Karpas-422 (cell line): ENCODE data around the gene NT5E. TPM values are rescaled to one million over a fixed set of nuclear protein-coding genes. Genes with fewer than 3 reads are reported as not detected.

Source experiments
- DNase-seq: peaks from one replicate; pipeline ENCODE4 v3.0.0-alpha.2; 2015
- H2AFZ ChIP-seq: fragments of 200-600 bp; sonication (generic); 2 replicates; pipeline ENCODE4 v1.6.1; 2014; ENCODE audit warnings: antibody characterized with exemption, low read length, mixed read lengths
- H3K27ac ChIP-seq: fragments of 200-600 bp; sonication (generic); 2 replicates; pipeline ENCODE4 v1.5.1; 2014; ENCODE audit warnings: mild to moderate bottlenecking, low read length, moderate library complexity
- H3K27me3 ChIP-seq: fragments of 200-600 bp; sonication (generic); 2 replicates; pipeline ENCODE4 v1.6.1; 2014; ENCODE audit warnings: low read length, mixed read lengths
- H3K36me3 ChIP-seq: fragments of 200-600 bp; sonication (generic); 2 replicates; pipeline ENCODE4 v1.6.1; 2014; ENCODE audit warnings: low read length, mixed read lengths; ENCODE audit not compliant: insufficient read depth
- H3K4me1 ChIP-seq: fragments of 200-600 bp; sonication (generic); 2 replicates; pipeline ENCODE4 v1.6.1; 2014; ENCODE audit warnings: mild to moderate bottlenecking, low read length, mixed read lengths
- H3K4me2 ChIP-seq: fragments of 200-600 bp; sonication (generic); 2 replicates; pipeline ENCODE4 v1.6.1; 2014; ENCODE audit warnings: low read length, low read depth, mild to moderate bottlenecking; ENCODE audit not compliant: poor library complexity, severe bottlenecking
- H3K4me3 ChIP-seq: fragments of 200-600 bp; sonication (generic); 2 replicates; pipeline ENCODE4 v1.5.1; 2014; ENCODE audit warnings: mild to moderate bottlenecking, antibody characterized with exemption, low read length, mixed read lengths
- H3K79me2 ChIP-seq: fragments of 200-600 bp; sonication (generic); 2 replicates; pipeline ENCODE4 v1.6.1; 2014; ENCODE audit warnings: mild to moderate bottlenecking, low read length, mixed read lengths
- H3K9ac ChIP-seq: fragments of 200-600 bp; sonication (generic); 2 replicates; pipeline ENCODE4 v1.6.0; 2014; ENCODE audit warnings: low read length
- H3K9me2 ChIP-seq: fragments of 200-600 bp; sonication (generic), shearing (Covaris generic); replicated peaks from 2 replicates; pipeline ENCODE4 v1.6.0; 2014; ENCODE audit warnings: mild to moderate bottlenecking, low read length, moderate library complexity; ENCODE audit not compliant: insufficient read depth
- H3K9me3 ChIP-seq: fragments of 300-700, 200-600 bp; sonication (generic); 2 replicates; pipeline ENCODE4 v1.6.1; 2014; ENCODE audit warnings: low read length, mixed read lengths
- H4K20me1 ChIP-seq: fragments of 200-600 bp; sonication (generic); 2 replicates; pipeline ENCODE4 v1.6.1; 2014; ENCODE audit warnings: mild to moderate bottlenecking, antibody characterized with exemption, low read length, low read depth; ENCODE audit not compliant: insufficient read depth
- total RNA-seq: library from RNA; depleted of rRNA; stranded (reverse); fragments of >200 nt; shearing (Covaris generic); gene quantifications from 2 replicates; pipeline ENCODE4 v1.2.3, GENCODE V29; 2014; ENCODE audit warnings: low replicate concordance

Gene NT5E
- total RNA-seq, 1 experiment from 2014 or later, result not detected

DNA sequence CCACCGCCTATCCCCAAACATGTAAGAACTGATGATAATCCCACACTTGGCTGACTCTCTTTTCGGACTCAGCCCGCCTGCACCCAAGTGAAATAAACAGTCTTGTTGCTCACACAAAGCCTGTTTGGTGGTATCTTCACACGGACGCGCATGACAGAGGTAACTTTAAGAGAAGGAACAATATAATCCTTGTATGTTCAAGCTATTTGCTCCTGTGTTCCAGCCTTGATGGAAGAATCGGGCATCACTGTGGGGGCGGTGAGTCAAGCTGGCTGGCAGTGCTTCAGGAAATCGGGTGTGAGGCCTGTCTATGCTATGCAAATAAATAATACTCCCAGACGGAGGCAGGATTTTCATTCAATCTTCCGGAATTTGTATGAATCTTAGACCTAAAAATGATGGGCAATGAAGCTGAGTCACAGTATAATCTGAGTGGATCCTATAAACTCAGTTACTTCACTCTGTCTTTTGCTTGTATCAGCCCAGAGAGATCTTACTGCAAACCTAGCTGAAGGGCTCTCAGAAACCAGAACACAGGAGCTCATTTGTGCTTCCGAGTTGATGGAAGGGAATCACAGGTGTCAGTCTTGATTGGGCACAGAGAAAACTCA lies 45.2 kb upstream of the NT5E start:
- H3K27ac ChIP-seq, result no peak overlapping the region
- H3K27me3 ChIP-seq, result no peaks in the 10 kb centered on the region; the same call in 1 of the 2 replicates
- H2AFZ ChIP-seq, result no peak overlapping the region
- H3K4me3 ChIP-seq, result no peak overlapping the region
- no peaks in the 10 kb centered on the region for H3K79me2 ChIP-seq
- no peaks in the 10 kb centered on the region for H3K9me3 ChIP-seq
- H3K9ac ChIP-seq, result no peak overlapping the region
- no peaks in the 10 kb centered on the region for H4K20me1 ChIP-seq
- H3K9me2 ChIP-seq, result no peaks in the 10 kb centered on the region
- H3K4me1 ChIP-seq, result peaks cover 17% of the 10 kb centered on the region
- H3K4me2 ChIP-seq, result no peak overlapping the region
- DNase-seq, result no peak
- no peaks in the 10 kb centered on the region for H3K36me3 ChIP-seq

DNA sequence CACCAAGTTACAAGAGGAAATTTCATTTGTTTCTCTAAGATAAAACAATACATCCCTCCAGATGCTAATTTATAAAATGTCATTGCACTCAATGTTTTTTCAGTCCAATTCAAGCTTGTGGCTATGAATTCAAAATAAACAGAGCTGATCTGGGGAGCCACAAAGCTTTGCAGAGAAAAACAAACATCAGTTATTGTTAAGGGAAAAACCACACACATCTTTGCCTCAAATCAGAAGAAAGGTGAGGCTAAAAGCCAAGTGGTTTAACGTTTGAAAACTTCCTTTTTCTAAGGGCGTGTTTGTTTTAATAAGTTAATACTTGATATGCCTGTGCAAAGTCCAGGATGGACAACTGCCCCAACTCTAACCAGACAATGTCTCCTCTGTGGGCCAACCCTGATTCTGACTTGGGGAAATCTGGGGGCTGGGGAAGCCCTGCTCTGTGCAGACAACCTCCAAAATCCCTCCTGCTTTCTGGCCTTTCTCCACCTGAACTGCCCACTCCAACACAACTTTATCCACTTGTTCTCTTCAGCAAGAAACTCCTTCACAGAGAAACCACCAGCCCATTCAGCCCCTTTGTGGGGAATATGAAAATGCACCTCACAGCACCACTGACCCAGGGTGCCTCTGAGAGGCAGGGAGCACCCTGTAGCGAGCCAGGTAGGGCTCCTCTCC lies 44.6 kb upstream of the NT5E start:
- H3K27ac ChIP-seq, result no peak overlapping the region
- H3K9ac ChIP-seq, result no peak overlapping the region
- no peak overlapping the region for H3K4me2 ChIP-seq

GRCh38 chr6:85405853-85406198 lies 44.1 kb upstream of the NT5E start:
- DNase-seq, result no peak

More for the DNA sequence above, 44.6 kb upstream of the NT5E start:
- no peaks in the 10 kb centered on the region for H3K36me3 ChIP-seq
- no peaks in the 10 kb centered on the region for H3K79me2 ChIP-seq
- no peaks in the 10 kb centered on the region for H4K20me1 ChIP-seq
- H3K27me3 ChIP-seq, result no peaks in the 10 kb centered on the region; the same call in 1 of the 2 replicates
- H3K4me3 ChIP-seq, result no peak overlapping the region
- DNase-seq, result no peak
- H2AFZ ChIP-seq, result no peak overlapping the region
- peaks cover 17% of the 10 kb centered on the region for H3K4me1 ChIP-seq
- H3K9me3 ChIP-seq, result no peaks in the 10 kb centered on the region
- no peaks in the 10 kb centered on the region for H3K9me2 ChIP-seq

GRCh38 chr6:85406641-85407075 lies 43.2 kb upstream of the NT5E start:
- Histone ChIP-seq H3K27ac (no peak overlapping the region), H3K9ac (no peak overlapping the region), H2AFZ (no peak overlapping the region), H3K9me2 (no peaks in the 10 kb centered on the region), H3K4me3 (no peak overlapping the region), H3K4me2 (no peak overlapping the region), H3K27me3 (no peaks in the 10 kb centered on the region; the same call in 1 of the 2 replicates), H3K4me1 (peaks cover 17% of the 10 kb centered on the region), H3K9me3 (no peaks in the 10 kb centered on the region), H3K36me3 (no peaks in the 10 kb centered on the region), H3K79me2 (no peaks in the 10 kb centered on the region), H4K20me1 (no peaks in the 10 kb centered on the region)
- no peak for DNase-seq

More at GRCh38 chr6:85405853-85406198, 44.1 kb upstream of the NT5E start:
- no peak overlapping the region for H3K9ac ChIP-seq
- H3K4me2 ChIP-seq, result no peak overlapping the region
- no peaks in the 10 kb centered on the region for H3K79me2 ChIP-seq
- H3K4me1 ChIP-seq, result peaks cover 17% of the 10 kb centered on the region
- H3K4me3 ChIP-seq, result no peak overlapping the region
- H3K27me3 ChIP-seq, result no peaks in the 10 kb centered on the region; the same call in 1 of the 2 replicates
- H2AFZ ChIP-seq, result no peak overlapping the region
- H3K27ac ChIP-seq, result no peak overlapping the region
- H3K36me3 ChIP-seq, result no peaks in the 10 kb centered on the region
- H3K9me2 ChIP-seq, result no peaks in the 10 kb centered on the region
- no peaks in the 10 kb centered on the region for H4K20me1 ChIP-seq
- no peaks in the 10 kb centered on the region for H3K9me3 ChIP-seq

GRCh38 chr6:85408039-85408438 lies 41.8 kb upstream of the NT5E start:
- Histone ChIP-seq H3K4me3 (no peak overlapping the region), H3K27me3 (no peaks in the 10 kb centered on the region; the same call in 1 of the 2 replicates), H3K9me2 (no peaks in the 10 kb centered on the region), H3K4me1 (peaks cover 10% of the 10 kb centered on the region), H3K79me2 (no peaks in the 10 kb centered on the region), H3K36me3 (no peaks in the 10 kb centered on the region), H3K9ac (no peak overlapping the region), H3K9me3 (no peaks in the 10 kb centered on the region), H4K20me1 (no peaks in the 10 kb centered on the region), H3K4me2 (no peak overlapping the region), H3K27ac (no peak overlapping the region), H2AFZ (no peak overlapping the region)
- no peak for DNase-seq

GRCh38 chr6:85412911-85413430 lies 36.9 kb upstream of the NT5E start:
- Histone ChIP-seq H3K9me3 (no peaks in the 10 kb centered on the region), H2AFZ (no peak overlapping the region), H3K79me2 (no peaks in the 10 kb centered on the region), H3K27ac (no peak overlapping the region), H3K9me2 (no peaks in the 10 kb centered on the region), H3K9ac (no peak overlapping the region), H3K27me3 (no peaks in the 10 kb centered on the region), H3K36me3 (no peaks in the 10 kb centered on the region), H3K4me1 (no peaks in the 10 kb centered on the region), H3K4me2 (no peak overlapping the region), H3K4me3 (no peak overlapping the region), H4K20me1 (no peaks in the 10 kb centered on the region)
- DNase-seq, result no peak

DNA sequence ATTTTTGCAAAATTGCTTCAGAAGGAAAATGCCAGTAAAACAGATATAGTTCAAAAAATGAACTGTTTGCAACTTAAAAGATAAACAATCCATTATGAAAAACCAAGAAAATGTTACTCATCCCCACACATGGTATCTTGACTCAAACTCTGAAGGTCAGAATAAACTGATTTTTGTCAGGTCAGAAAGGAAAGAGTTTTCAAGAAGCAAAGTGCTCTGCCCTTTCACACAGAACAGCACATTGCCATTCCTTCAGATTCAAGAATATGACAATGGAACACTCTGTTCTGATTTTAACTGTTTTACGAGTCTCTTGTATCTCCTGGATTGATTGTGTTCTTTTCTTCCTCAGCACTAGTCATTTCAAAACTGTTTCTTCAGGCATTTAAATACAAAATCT lies 33.8 kb upstream of the NT5E start:
- no peaks in the 10 kb centered on the region for H3K36me3 ChIP-seq
- no peaks in the 10 kb centered on the region for H3K4me1 ChIP-seq
- no peak overlapping the region for H3K4me2 ChIP-seq
- no peak for DNase-seq
- no peak overlapping the region for H3K4me3 ChIP-seq
- H3K9ac ChIP-seq, result no peak overlapping the region
- H3K9me2 ChIP-seq, result no peaks in the 10 kb centered on the region
- no peaks in the 10 kb centered on the region for H3K79me2 ChIP-seq
- no peaks in the 10 kb centered on the region for H4K20me1 ChIP-seq
- no peaks in the 10 kb centered on the region for H3K27me3 ChIP-seq
- no peaks in the 10 kb centered on the region for H3K9me3 ChIP-seq
- no peak overlapping the region for H3K27ac ChIP-seq
- H2AFZ ChIP-seq, result no peak overlapping the region

DNA sequence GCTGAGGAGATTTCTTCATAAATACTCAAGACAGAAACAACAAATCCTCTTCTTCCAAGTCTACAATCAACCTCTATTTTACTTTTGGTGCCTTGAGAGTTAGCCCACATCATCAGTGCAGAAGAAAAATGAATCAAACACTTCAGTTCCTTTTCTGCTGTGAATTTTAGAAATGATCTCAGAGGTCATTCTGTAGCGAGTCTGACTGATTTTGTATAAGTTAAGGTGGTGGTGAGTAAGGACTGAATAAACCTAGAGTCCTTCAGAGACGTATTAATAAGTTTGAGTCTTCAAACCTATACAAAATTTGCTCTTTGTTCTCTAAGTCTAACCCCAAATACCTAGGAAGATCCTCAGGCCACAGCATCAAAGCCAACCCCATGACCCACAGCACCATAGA lies 33.1 kb upstream of the NT5E start:
- Histone ChIP-seq H3K9me3 (no peaks in the 10 kb centered on the region), H3K27me3 (no peaks in the 10 kb centered on the region), H3K9me2 (no peaks in the 10 kb centered on the region), H3K4me2 (no peak overlapping the region), H2AFZ (no peak overlapping the region), H3K27ac (no peak overlapping the region), H3K36me3 (no peaks in the 10 kb centered on the region), H3K4me3 (no peak overlapping the region), H3K4me1 (no peaks in the 10 kb centered on the region), H3K9ac (no peak overlapping the region), H3K79me2 (no peaks in the 10 kb centered on the region), H4K20me1 (no peaks in the 10 kb centered on the region)
- DNase-seq, result no peak
